NCI-H2081 treated with DMSO at 0.1 percent for 48 hours (cell line): ENCODE results near the gene CCDC102A.
"Not testable (repeated sequence)": the region's sequence is repeated elsewhere in the genome, so short reads cannot be mapped to it uniquely, and the experiment has no call there.

Experiments used
- DNase-seq: peaks from one replicate; lab custom pipeline; 2025; lab: John Stamatoyannopoulos, UW

Gene CCDC102A

GRCh38 chr16:57536306-57537193 lies at the start of gene CCDC102A:
Gene CCDC102A (minus strand): TSS chr16:57536571. CDS start chr16:57529177, 7,394 bp downstream.
- DNase-seq: no peak

- DNase-seq: no peak
Measured at GRCh38 chr16:57585051-57585687, 48.8 kb upstream of the CCDC102A start.

DNA sequence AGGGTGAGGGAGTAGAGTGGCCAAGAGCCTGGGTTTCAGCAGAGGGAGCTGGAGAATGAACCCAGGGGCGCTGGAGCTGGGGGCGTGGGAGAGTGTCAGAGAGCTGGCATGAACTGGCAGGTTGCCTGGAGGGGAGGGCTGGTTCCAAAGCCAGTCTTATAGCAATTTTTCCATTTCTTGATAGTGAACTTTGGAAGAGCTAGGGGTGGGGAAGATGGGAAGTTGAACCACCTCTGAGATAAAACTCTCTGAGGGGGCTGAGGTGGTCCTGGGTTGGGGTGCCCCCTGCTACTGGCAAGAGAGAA lies 42.9 kb upstream of the CCDC102A start:
- no peak for DNase-seq

GRCh38 chr16:57578521-57579360 lies 42.4 kb upstream of the CCDC102A start:
- DNase-seq: no peak

GRCh38 chr16:57577691-57578224 lies 41.4 kb upstream of the CCDC102A start:
- DNase-seq: no peak

- no peak for DNase-seq
Measured at GRCh38 chr16:57577214-57577613, 40.8 kb upstream of the CCDC102A start.

- DNase-seq: no peak
Measured at GRCh38 chr16:57576429-57576870, 40.1 kb upstream of the CCDC102A start.

DNA sequence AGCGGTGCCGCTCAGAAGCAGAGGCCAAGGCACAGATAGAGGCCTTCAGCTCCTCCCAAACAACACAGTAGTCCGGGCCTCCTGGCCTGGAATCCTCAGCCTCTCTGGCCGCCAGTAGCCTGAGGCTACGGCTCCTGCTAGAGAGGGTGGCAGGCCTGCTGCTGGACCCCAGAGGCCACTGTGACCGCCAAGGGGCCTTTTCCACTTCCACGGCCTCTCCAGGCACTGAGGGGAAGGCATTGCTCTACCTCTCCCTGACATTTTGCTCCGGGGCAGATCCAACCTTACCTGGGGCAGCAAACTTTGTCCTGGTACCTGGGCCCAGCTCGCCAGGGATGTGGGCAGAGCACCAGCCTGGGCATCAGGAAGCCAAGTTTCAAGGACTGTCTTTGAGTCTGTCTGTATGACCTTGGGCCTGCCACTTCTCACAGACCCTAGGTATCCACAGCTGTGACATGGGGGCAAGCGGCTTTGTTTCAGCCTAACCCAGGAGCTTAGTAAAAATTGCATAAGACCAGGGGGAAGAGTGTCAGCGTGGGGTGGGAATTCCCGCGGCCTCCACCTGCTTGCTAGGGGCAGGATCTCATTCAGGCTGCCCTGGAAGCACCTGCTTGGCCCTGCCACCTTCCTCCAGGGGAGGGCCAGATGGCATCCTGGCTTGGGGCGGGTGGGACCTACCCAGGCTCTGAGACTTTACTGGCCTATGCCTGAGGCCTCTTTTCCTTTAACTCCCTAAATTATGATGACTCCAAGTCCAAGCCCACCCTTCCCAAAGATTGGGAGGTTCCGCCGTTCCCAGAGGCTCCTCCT lies 39.3 kb upstream of the CCDC102A start:
- no peak for DNase-seq

DNA sequence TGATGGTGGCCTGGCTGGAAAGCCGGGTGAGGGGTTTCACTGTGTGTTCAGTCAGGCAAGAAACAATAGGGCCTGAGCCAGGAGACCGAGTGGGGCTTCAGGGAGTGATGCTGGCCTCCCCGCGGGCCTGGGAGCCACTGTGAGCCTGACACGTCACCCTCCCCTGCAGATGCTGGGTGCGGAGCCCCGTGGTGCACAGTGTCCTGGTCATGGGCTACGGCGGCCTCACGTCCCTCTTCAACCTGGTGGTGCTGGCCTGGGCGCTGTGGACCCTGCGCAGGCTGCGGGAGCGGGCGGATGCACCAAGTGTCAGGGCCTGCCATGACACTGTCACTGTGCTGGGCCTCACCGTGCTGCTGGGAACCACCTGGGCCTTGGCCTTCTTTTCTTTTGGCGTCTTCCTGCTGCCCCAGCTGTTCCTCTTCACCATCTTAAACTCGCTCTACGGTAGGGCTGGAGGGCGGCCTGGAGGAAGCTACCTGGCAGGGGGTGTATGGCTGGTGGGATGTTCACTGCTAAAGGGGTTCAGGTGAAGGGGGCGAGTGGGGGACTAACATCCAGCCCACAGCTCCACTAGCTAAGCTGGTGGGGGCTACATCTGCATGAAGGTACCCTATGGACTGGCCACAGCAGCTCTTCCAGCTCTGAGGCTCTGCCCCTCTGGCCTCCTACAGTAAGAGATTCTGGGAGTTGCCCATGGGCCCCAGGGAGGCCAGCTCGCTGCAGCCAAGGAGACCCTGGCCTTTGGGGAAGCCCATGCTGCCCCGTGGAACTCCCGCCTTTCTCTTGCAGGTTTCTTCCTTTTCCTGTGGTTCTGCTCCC lies 38.5 kb upstream of the CCDC102A start:
- no peak for DNase-seq

GRCh38 chr16:57574086-57574485 lies 37.7 kb upstream of the CCDC102A start:
- DNase-seq: no peak

DNA sequence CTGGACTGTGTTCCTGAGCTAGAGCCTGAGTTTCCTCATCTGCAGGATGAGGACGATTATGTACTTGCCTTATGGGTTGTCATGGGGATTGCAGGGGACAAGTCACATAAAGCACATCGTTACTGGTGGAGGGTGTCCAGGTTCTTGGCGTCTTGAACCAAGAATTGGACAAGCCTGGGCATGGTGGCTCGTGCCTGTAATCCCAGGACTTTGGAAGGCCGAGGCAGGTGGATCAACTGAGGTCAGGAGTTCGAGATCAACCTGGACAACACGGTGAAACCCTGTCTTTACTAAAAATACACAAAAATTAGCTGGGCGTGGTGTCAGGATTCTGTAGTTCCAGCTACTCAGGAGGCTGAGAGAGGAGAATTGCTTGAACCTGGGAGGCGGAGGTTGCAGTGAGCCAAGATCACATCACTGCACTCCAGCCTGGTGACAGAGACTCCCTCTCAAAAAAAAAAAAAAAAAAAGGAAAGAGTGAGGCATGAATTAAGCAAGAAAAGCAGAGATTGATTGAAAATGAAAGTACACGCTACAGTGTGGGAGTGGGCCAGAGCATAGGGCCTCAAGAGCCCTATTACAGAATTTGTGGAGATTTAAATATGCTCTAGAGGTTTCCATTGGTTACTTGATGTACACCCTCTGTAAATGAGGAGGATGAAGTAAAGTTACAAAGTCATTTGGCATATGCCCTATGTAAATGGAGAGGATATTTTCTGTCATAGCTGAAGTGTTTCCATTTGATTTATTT lies 36.8 kb upstream of the CCDC102A start:
- no peak for DNase-seq

GRCh38 chr16:57571098-57571497 lies 34.7 kb upstream of the CCDC102A start:
- DNase-seq: no peak

GRCh38 chr16:57570301-57571070 lies 34.1 kb upstream of the CCDC102A start:
- DNase-seq: no peak

DNA sequence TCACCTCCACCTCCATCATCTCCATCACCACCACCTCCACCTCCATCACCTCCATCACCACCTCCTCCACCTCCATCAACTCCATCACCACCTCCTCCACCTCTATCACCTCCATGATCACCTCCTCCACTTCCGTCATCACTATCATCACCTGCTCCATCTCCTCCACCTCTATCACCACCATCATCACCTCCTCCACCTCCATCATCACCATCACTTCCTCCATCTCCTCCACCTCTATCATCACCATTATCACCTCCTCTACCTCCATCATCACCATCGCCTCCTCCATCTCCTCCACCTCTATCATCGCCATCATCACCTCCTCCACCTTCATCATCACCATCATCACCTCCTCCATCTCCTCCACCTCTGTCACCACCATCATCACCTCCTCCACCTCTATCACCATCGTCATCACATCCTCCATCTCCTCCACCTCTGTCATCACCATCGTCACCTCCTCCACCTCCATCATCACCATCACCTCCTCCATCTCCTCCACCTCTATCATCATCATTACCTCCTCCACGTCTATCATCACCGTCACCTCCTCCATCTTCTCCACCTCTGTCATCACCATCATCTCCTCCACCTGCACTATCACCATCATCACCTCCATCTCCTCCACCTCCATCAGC lies 33.1 kb upstream of the CCDC102A start:
- no peak for DNase-seq

- not testable (repeated sequence) for DNase-seq
Measured at GRCh38 chr16:57568772-57569171, 32.4 kb upstream of the CCDC102A start.

GRCh38 chr16:57568173-57568678 lies 31.9 kb upstream of the CCDC102A start:
- DNase-seq: no peak

DNA sequence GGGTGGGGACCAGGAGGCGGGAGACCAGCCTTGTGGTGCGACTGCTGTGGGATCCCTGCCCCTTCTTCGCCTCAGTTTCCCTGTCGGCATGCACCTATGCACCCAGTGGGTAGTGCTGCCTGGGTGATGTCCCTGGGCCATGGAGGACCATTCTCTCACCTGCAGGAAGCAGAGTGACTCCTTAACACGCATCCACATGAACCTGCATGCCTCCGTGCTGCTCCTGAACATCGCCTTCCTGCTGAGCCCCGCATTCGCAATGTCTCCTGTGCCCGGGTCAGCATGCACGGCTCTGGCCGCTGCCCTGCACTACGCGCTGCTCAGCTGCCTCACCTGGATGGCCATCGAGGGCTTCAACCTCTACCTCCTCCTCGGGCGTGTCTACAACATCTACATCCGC lies 31.3 kb upstream of the CCDC102A start:
- no peak for DNase-seq

GRCh38 chr16:57566436-57566835 lies 30.1 kb upstream of the CCDC102A start:
- DNase-seq: no peak
